HCEC 1CT (cell line): Measurements from ENCODE around the gene SAMD4A.

ENCODE experiments used
- DNase-seq: peaks from one replicate; pipeline ENCODE4 v3.0.0-alpha.2; 2017

SAMD4A gene

GRCh38 chr14:54813081-54813480 lies 246.2 kb downstream of the SAMD4A start:
- DNase-seq, result no peak

- no peak for DNase-seq
Measured at GRCh38 chr14:54814076-54814475, 247.1 kb downstream of the SAMD4A start.

- peak; percentile 52 for DNase-seq
Measured at GRCh38 chr14:54815016-54815415, 248.1 kb downstream of the SAMD4A start.

- no peak for DNase-seq
Measured at GRCh38 chr14:54815515-54815914, 248.6 kb downstream of the SAMD4A start.

GRCh38 chr14:54816450-54816849 lies 249.5 kb downstream of the SAMD4A start:
- no peak for DNase-seq

- no peak for DNase-seq
Measured at GRCh38 chr14:54817506-54817905, 250.6 kb downstream of the SAMD4A start.

- DNase-seq, result peak; percentile 16
Measured at GRCh38 chr14:54818201-54819133, 251.5 kb downstream of the SAMD4A start.

DNA sequence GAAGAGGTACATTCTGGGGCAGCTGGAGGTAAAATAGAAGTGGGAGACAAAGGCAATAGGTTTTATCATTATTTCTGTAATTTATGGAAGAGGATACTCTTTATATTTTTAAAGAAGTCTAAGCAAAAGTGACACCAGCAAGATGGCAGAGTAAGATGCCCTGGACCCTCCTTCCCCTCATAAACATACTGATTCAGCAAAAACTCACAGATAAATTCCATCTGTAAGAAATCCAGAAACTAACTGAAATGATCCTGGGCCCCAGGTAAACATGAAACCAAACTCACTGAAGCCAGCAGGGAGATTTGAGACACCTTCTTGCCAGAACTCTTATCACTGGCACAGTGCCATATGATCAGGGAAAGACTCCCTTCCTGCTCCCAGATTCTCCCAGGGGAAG lies 255.8 kb downstream of the SAMD4A start:
- no peak for DNase-seq

DNA sequence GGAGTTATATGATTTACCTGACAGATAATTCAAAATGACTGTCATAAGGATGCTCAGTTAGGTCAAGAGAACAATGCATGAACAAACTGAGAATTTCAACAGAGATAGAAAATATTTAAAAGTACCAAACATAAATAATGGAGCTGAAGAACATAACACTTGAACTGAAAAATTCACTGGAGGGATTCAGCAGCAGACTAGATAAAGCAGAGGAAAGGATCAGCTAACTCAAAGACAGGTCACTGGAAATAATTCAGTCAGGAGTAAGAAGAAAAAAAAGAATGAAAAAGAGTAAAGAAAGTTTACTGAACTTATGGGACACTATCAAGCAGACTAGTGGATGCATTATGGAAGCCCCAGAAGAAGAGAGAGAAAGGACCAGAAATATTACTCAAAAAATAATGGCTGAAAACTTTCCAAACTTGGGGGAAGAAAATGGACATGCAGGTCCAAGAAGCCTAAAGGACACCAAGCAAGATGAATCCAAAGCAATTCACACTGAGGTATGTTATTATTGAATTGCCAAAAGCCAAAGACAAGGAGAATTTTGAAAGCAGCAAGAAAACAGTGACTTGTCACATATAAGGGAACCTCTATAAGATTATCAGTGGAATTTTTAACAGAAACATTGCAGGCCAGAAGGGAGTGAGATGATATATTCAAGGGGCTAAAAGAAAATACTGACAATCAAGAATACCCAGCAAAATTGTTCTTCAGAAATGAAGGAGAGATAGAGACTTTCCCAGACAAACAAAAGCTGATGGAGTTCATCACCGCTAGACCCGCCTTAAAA lies 257.0 kb downstream of the SAMD4A start:
- no peak for DNase-seq

DNA sequence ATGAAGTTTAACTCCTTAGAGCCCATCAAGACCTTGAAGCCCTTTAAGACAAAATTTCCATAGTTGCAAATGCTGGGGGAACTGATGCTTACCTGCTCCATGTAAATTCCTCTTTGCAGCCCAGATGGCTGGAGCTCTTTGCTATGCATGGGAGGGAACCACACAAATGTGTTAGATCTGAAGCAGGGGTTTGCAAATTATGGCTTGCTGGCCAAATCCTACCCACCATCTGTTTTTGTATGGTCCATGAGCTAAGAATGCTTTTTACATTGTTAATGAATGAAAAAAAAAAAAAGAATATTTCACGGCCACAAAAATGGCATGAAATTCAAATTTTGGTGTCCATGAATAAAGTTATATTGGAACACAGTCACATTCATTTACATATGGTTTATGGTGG lies 261.1 kb downstream of the SAMD4A start:
- DNase-seq, result no peak

DNA sequence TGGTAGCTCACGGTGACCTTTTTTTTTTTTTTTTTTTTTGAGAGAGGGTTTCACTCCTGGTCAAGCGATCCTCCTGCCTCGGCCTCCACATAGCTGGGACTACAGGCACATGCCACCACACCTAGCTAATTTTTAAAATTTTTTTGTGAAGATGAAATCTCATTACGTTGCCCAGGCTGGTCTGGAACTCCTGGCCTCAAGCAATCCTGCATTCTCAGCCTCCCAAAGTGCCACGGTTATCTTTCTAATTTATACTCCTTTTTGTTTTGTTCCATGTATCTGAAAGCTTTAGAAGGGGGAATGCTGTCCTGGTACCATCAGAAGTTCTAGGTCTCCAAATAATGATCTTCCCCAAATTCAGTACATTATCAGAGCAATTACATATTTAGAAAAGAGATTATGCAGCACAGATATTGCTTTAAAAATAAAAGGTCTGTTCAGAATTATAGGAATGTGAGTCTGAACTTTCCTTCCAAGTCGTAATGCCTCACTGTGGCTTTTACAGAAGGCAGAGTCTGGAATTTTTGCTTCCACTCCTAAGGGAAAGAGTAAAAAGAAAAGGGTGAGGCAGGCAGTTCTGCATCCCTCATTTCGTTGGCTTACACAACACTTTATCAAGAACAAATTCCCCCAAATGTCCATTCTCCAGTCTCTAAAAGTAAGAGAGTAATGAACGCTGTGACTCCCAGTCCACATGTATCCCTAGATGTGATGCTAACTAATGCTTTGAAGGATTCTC lies 262.7 kb downstream of the SAMD4A start:
- DNase-seq, result no peak

DNA sequence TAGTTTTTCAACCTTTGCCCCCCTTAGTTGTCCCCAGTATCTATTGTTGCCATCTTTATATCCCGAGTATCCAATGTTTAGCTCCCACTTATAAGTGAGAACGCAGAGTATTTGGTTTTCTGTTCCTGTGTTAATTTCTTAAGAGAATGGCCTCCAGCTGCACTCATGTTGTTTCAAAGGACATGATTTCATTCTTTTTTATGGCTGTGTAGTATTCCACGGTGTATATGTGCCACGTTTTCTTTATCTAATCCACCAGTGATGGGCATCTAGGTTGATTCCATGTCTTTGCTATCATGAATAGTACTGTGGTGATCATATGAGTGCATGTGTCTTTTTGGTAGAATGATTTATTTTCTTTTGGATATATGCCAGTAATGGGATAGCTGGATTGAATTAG lies 263.7 kb downstream of the SAMD4A start:
- no peak for DNase-seq

DNA sequence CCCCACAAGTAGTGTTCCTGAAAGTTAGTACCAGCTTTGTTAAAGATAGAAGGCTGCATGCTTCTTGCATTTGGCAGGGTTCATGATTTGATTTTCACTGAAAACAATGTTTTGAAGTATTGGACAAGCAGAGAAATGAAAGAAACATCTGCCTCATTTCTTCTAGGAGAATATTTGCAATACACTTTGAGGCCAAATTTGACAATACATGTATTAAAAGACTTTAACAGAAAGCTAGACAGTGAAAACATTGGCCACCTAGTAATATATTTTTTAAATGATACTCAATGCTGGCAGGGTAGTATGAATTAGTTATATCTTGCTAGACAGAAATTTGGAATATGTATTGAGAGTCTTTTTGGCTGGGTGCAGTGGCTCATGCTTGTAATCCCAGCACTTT lies 267.2 kb downstream of the SAMD4A start:
- no peak for DNase-seq

- no peak for DNase-seq
Measured at GRCh38 chr14:54834727-54835126, 267.8 kb downstream of the SAMD4A start.

DNA sequence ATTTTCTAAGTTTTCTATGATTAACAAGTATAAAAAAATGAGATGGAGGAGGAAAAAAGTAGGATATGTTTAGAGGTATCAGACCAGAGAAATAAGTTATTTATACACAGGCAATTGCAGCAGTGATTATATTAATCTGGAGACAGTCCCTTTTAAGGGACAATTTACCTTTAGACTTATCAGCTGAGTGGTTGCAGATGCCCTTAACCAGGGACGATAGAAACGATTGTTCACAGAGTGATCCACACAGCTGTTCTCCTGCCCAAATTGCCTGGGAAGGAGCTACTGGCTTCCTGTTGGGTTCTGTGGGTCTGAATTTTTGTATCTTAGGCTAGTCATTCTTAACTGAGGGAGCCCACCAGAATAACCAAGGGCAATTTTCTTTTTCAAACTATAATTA lies 269.3 kb downstream of the SAMD4A start:
- no peak for DNase-seq

DNA sequence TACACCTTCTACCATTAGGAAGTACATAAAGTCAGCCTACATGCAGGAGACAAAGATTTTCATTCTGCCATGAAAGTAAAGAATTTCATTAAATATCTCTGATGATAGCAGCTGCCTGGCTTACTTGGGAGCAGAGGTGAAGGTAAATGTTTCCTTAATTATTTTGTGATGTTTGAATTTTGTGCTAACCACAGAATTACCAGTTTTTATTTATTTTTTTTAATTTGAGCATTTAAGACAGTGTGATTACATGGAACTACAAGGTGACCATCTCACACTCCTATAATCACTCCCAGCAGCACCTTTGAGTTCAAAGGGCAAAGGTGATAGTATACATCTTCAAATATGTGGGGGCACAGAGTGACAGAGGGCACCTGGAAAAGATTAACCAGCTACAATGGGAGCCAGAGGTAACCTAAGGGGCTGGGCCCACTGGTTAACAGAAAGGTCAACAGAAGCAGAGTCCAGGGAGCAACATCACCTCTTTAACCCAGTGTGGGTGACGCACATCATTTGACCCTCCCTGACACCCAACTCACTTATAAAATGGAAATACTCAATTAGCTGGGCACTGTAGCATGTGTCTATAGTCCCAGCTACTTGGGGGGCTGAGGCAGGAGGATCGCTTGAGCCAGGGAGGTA lies 270.7 kb downstream of the SAMD4A start:
- no peak for DNase-seq

DNA sequence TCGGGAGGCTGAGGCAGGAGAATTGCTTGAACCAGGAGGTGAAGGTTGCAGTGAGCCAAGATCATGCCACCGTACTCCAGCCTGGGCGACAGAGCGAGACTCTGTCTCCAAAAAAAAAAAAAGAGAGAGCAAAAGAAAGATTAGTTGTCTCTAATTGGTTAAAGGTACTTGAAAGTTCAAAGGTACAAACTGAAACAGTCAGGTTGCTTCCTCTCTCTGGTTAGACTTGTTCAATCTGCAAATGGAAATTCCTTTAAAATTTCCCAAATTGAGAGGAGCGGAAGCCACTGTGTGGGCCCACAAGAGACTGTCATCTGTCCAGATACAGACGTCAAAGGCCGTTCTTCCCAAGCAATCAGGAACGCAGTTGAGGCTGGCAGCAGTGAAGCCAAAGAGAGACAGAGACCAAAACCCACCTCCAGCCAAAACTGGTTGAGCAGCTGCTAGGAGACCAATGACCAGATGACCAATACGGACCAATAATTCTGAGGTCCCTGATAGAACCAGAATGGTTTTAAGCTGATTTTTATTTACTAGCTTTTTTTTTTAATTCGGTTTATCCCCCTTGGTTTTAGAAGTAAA lies 272.1 kb downstream of the SAMD4A start:
- no peak for DNase-seq

DNA sequence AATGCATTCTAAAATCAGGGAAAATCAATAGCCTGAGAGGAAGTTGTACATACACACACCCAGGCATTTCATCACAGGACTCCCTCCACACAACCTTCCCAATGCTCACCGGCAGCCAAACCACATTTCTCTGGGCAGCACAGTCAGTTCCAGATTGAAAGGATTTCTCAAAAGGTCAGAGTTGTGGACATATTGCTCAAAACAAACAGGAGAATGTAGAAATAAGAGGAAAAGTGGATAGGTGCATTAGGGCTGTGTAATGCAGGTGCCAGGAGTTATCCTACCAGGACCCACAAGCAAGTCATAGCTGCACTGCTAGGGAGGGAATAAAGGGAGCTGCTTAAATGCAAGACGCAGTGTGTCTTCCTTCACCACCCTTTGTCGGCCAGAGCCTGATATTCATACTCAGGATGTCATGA lies 272.8 kb downstream of the SAMD4A start:
- DNase-seq, result no peak

DNA sequence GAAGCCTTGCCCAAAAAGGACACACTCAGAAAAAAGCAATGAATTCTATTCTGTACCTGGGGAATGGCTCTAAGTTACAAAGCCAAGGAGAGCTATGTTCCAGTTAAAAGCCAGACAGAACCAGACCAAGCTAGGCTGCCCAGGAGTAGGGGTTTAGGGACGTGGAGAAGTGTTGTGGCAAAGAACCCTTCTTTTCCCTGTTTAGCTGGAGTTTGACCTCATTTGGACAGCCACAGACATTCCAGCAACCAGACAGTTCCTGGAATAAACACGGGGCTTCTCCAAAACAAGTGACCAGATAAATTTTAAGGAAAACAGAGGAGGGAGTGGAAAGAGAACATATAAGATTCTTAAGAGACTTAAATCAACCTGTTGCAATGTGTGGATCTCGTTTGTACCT lies 273.4 kb downstream of the SAMD4A start:
- no peak for DNase-seq

DNA sequence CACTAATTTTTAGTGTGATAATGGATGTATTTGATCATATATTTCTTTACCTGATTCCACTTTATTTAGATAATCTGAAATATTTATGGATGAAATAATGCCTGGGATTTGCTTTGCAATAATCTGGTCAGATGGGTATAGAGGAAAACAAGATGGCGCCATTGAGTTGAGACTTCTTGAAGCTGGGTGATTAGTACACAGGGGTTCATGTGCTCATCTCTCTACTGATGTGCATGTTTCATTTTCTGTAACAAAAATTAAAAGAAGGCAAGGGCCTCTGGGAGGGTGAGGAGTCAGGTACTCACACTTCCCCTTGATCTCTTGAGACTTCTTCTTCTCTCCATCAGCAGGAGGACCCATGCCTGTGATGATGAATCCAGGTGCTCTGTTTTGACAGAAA lies 273.9 kb downstream of the SAMD4A start:
- DNase-seq, result no peak
